ENCODE results near the gene TMEM237. TPM values are rescaled to one million over a fixed set of nuclear protein-coding genes. Genes with fewer than 3 reads are reported as not detected.

The TMEM237 gene
- total RNA-seq, 1 donor from 2014 or later: 67.8 TPM

GRCh38 chr2:201580486-201580885, 62.8 kb downstream of the TMEM237 start:
- H3K27me3 Mint-ChIP-seq (ENCODE audit: low read depth): peaks cover 2% of the 10 kb centered on the region
- H3K4me1 Mint-ChIP-seq: no peaks in the 10 kb centered on the region
- no peaks in the 10 kb centered on the region for H3K9me3 Mint-ChIP-seq
- no peak overlapping the region for H3K4me3 Mint-ChIP-seq
- no peak overlapping the region for H3K27ac Mint-ChIP-seq (ENCODE audit: unreplicated experiment)
- no peak for TF ChIP-seq CTCF (conservative IDR thresholded peaks at IDR 0.05)
- no peaks in the 10 kb centered on the region for H3K36me3 Mint-ChIP-seq (ENCODE audit: low read depth)
- no peak for DNase-seq (ENCODE audit: low read depth, low spot score)

GRCh38 chr2:201579536-201579935, 63.8 kb downstream of the TMEM237 start:
- Mint-ChIP-seq H3K9me3 (no peaks in the 10 kb centered on the region), H3K4me3 (no peak overlapping the region), H3K27me3 (ENCODE audit: low read depth) (no peaks in the 10 kb centered on the region), H3K4me1 (no peaks in the 10 kb centered on the region), H3K36me3 (ENCODE audit: low read depth) (no peaks in the 10 kb centered on the region), H3K27ac (ENCODE audit: unreplicated experiment) (no peak overlapping the region)
- DNase-seq (ENCODE audit: low read depth, low spot score): no peak
- no peak for TF ChIP-seq CTCF (conservative IDR thresholded peaks at IDR 0.05)

- TF ChIP-seq CTCF (conservative IDR thresholded peaks at IDR 0.05): no peak
- DNase-seq (ENCODE audit: low read depth, low spot score): no peak
- Mint-ChIP-seq H3K4me3 (no peak overlapping the region), H3K9me3 (no peaks in the 10 kb centered on the region), H3K27ac (ENCODE audit: unreplicated experiment) (no peak overlapping the region), H3K27me3 (ENCODE audit: low read depth) (no peaks in the 10 kb centered on the region), H3K4me1 (no peaks in the 10 kb centered on the region), H3K36me3 (ENCODE audit: low read depth) (no peaks in the 10 kb centered on the region)
Measured at GRCh38 chr2:201575971-201576370, 67.3 kb downstream of the TMEM237 start.

- Mint-ChIP-seq H3K36me3 (ENCODE audit: low read depth) (no peaks in the 10 kb centered on the region), H3K4me3 (no peak overlapping the region), H3K4me1 (no peaks in the 10 kb centered on the region), H3K27me3 (ENCODE audit: low read depth) (no peaks in the 10 kb centered on the region), H3K27ac (ENCODE audit: unreplicated experiment) (no peak overlapping the region), H3K9me3 (no peaks in the 10 kb centered on the region)
- no peak for TF ChIP-seq CTCF (conservative IDR thresholded peaks at IDR 0.05)
- no peak for DNase-seq (ENCODE audit: low read depth, low spot score)
Measured at GRCh38 chr2:201574766-201575165, 68.5 kb downstream of the TMEM237 start.

- Mint-ChIP-seq H3K4me3 (no peak overlapping the region), H3K27ac (ENCODE audit: unreplicated experiment) (no peak overlapping the region), H3K36me3 (ENCODE audit: low read depth) (no peaks in the 10 kb centered on the region), H3K9me3 (no peaks in the 10 kb centered on the region), H3K27me3 (ENCODE audit: low read depth) (no peaks in the 10 kb centered on the region), H3K4me1 (no peaks in the 10 kb centered on the region)
- DNase-seq (ENCODE audit: low read depth, low spot score): no peak
- no peak for TF ChIP-seq CTCF (conservative IDR thresholded peaks at IDR 0.05)
Measured at GRCh38 chr2:201572846-201573508, 70.3 kb downstream of the TMEM237 start.

Other genes with a start within 250 kb of the TMEM237 start
- gene TRAK2, start 192.0 kb downstream of the TMEM237 start, total RNA-seq: 13.4 and 14.2 TPM in 2 replicates
- 40.4 and 42.2 TPM in 2 replicates for gene STRADB, start 191.8 kb downstream of the TMEM237 start, total RNA-seq
- gene MPP4, start 55.1 kb upstream of the TMEM237 start, total RNA-seq: 0.18 and 0.19 TPM in 2 replicates
- 36.1 and 37.0 TPM in 2 replicates for gene ALS2, start 137.4 kb upstream of the TMEM237 start, total RNA-seq
- not detected in 2 replicates for gene CDK15, start 163.0 kb upstream of the TMEM237 start, total RNA-seq